Activated CD4-positive, alpha-beta T cell treated with anti-CD3 and anti-CD28 coated beads for 24 hours (primary cell): ENCODE data around the gene GLCE.
"Not testable (repeated sequence)": the region's sequence is repeated elsewhere in the genome, so short reads cannot be mapped to it uniquely, and the experiment has no call there.

Experiments
- DNase-seq, 2 donors: peaks; one replicate each; pipeline ENCODE4 v3.0.0-alpha.2; 2020; ENCODE audit warnings: low read depth in 2 of 2

GLCE gene

GRCh38 chr15:69299451-69299886, 139.0 kb downstream of the GLCE start:
- no peak for DNase-seq

GRCh38 chr15:69299943-69300588, 139.6 kb downstream of the GLCE start:
- DNase-seq, result no peak

- DNase-seq, result not testable (repeated sequence)
Measured at GRCh38 chr15:69301101-69301500, 140.7 kb downstream of the GLCE start.

- DNase-seq, result not testable (repeated sequence)
Measured at GRCh38 chr15:69302087-69302486, 141.7 kb downstream of the GLCE start.

- no peak for DNase-seq
Measured at GRCh38 chr15:69302929-69303328, 142.5 kb downstream of the GLCE start.

- no peak for DNase-seq
Measured at GRCh38 chr15:69303337-69304181, 143.1 kb downstream of the GLCE start.

GRCh38 chr15:69304182-69304545, 143.7 kb downstream of the GLCE start:
- no peak for DNase-seq

- no peak for DNase-seq
Measured at GRCh38 chr15:69305204-69305931, 144.9 kb downstream of the GLCE start.

GRCh38 chr15:69305933-69306568, 145.6 kb downstream of the GLCE start:
- DNase-seq, result no peak

GRCh38 chr15:69307939-69308338, 147.5 kb downstream of the GLCE start:
- DNase-seq, result no peak

- DNase-seq, result no peak
Measured at GRCh38 chr15:69308949-69309348, 148.5 kb downstream of the GLCE start.

- DNase-seq, result no peak
Measured at GRCh38 chr15:69311319-69311721, 150.9 kb downstream of the GLCE start.

- DNase-seq, result no peak
Measured at GRCh38 chr15:69313432-69314000, 153.1 kb downstream of the GLCE start.

GRCh38 chr15:69314131-69314530, 153.7 kb downstream of the GLCE start:
- DNase-seq, result no peak

GRCh38 chr15:69314736-69315135, 154.3 kb downstream of the GLCE start:
- no peak for DNase-seq

- DNase-seq, result no peak
Measured at GRCh38 chr15:69315402-69316110, 155.1 kb downstream of the GLCE start.

GRCh38 chr15:69316291-69316690, 155.9 kb downstream of the GLCE start:
- no peak for DNase-seq

- DNase-seq, result no peak
Measured at GRCh38 chr15:69317392-69317841, 157.0 kb downstream of the GLCE start.

- DNase-seq, result no peak
Measured at GRCh38 chr15:69318033-69318432, 157.6 kb downstream of the GLCE start.

GRCh38 chr15:69319384-69320375, 159.2 kb downstream of the GLCE start:
- no peak for DNase-seq
